Smooth muscle cell (in vitro differentiated cells): ENCODE results near the gene ATP1A1. TPM values are rescaled to one million over a fixed set of nuclear protein-coding genes. Genes with fewer than 3 reads are reported as not detected.

Experiments used
- DNase-seq: peaks from one replicate; lab custom pipeline; 2025; ENCODE audit not compliant: unreplicated experiment; lab: John Stamatoyannopoulos, UW
- H2AFZ ChIP-seq: fragments of 200-600 bp; sonication (generic); 2 replicates; pipeline ENCODE4 v1.6.0; 2016; ENCODE audit warnings: antibody characterized with exemption, low read depth, mild to moderate bottlenecking
- H3F3A ChIP-seq: fragments of 200-600 bp; sonication (generic); 2 replicates; pipeline ENCODE4 v1.6.0; 2017; ENCODE audit warnings: antibody characterized with exemption, low read depth
- H3K27ac ChIP-seq: fragments of 200-600 bp; sonication (generic); 2 replicates; pipeline ENCODE4 v1.5.1; 2016; ENCODE audit warnings: low read depth, mild to moderate bottlenecking
- H3K27me3 ChIP-seq: fragments of 200-600 bp; sonication (generic); 2 replicates; pipeline ENCODE4 v1.6.1; 2016; ENCODE audit warnings: low read depth, mild to moderate bottlenecking
- H3K36me3 ChIP-seq: fragments of 200-600 bp; sonication (generic); 2 replicates; pipeline ENCODE4 v1.5.1; 2016; ENCODE audit warnings: low read depth
- H3K4me1 ChIP-seq: fragments of 200-600 bp; sonication (generic); 2 replicates; pipeline ENCODE4 v1.5.1; 2016; ENCODE audit warnings: low read depth
- H3K4me2 ChIP-seq: fragments of 200-600 bp; sonication (generic); 2 replicates; pipeline ENCODE4 v1.6.0; 2016; ENCODE audit warnings: mild to moderate bottlenecking
- H3K4me3 ChIP-seq: fragments of 200-600 bp; sonication (generic); 2 replicates; pipeline ENCODE4 v1.5.1; 2016; ENCODE audit warnings: mild to moderate bottlenecking
- H3K79me2 ChIP-seq: fragments of 200-600 bp; sonication (generic); 2 replicates; pipeline ENCODE4 v1.6.0; 2016; ENCODE audit warnings: low read depth, mild to moderate bottlenecking
- H3K9ac ChIP-seq: fragments of 200-600 bp; sonication (generic); 2 replicates; pipeline ENCODE4 v1.6.0; 2016; ENCODE audit warnings: low read depth
- H3K9me3 ChIP-seq: fragments of 200-600 bp; sonication (generic); replicated peaks from 2 replicates; pipeline ENCODE4 v1.5.1; 2016; ENCODE audit warnings: low read depth
- H4K20me1 ChIP-seq: fragments of 200-600 bp; sonication (generic); 2 replicates; pipeline ENCODE4 v1.6.0; 2016; ENCODE audit warnings: low read depth
- WGBS: methylation state at CpG from one replicate; pipeline ENCODE4 v1.1.7; 2016; ENCODE audit warnings: low lambda C conversion rate; 5-methylcytosine and 5-hydroxymethylcytosine counted together
- polyA plus RNA-seq: library from polyadenylated mRNA; unstranded; fragments of >200 nt; fragmentation: Nextera tagmentation; extraction: Ambion mirVana; gene quantifications from 2 replicates; pipeline ENCODE4 v1.2.1, GENCODE V29; 2016
- total RNA-seq: library from RNA; depleted of rRNA; stranded (reverse); fragments of >200 nt; gene quantifications from 2 replicates; pipeline ENCODE4 v1.2.3, GENCODE V29; 2014
- TF ChIP-seq, protein P1 (sequence below): fragments of 200-600 bp; sonication (generic); IDR thresholded peaks from 2 replicates; pipeline ENCODE4 v1.5.1; 2017; ENCODE audit warnings: borderline replicate concordance, mild to moderate bottlenecking, antibody characterized with exemption; ENCODE audit not compliant: insufficient read depth, poor library complexity, severe bottlenecking

Gene ATP1A1
- total RNA-seq (93.0 and 104 TPM in 2 replicates), polyA plus RNA-seq (75.7 and 96.1 TPM in 2 replicates)

DNA sequence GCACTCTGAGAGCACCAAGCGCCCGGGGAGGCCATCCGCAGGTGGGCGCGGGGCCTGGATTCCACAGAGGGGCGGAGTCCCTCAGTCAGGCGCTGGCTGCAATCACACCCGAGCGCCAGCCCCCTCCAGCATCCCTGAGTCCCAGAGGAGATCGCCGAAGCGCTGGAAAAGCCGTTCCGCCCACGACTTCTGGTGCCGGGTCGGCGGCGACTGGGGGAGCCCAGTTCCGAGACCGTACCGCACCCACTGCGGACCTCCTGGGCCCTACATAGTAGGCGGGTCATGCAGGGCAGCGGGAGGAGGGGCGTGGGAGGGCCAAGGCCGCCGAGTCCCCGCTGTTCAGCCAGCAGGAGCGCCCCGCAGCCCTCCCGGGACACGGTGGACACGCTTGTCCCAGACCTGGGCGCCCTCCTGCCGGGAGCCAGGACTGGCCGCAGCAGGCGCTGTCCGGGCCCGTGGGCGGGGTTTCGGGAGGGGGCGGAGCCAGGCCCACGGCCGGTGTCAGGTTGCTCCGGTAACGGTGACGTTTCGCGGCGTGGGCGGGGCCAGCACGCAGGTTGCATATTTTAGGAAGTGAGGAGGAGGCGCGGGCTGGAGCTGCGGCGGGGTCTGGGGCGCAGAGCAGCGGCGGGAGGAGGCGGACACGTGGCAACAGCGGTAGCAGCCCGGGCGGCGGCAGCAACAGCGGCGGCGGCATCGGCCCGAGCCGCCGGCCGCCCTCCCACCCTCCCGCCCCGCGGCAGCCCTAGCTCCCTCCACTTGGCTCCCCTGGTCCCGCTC, at the start of gene ATP1A1:
TSS of gene ATP1A1 (plus strand) at position 594 of the 780 bp plus-strand sequence. CDS start 268 bp downstream, outside the sequence.
- Histone ChIP-seq H2AFZ (peak within 1 kb of the TSS; percentile 95), H3K27ac (peak within 1 kb of the TSS; percentile 95), H3F3A (peaks cover 24% of the 10 kb centered on the region), H4K20me1 (peaks cover 40% of the 10 kb centered on the region), H3K4me2 (peak within 1 kb of the TSS; percentile 98), H3K9ac (peak within 1 kb of the TSS; percentile 98), H3K27me3 (no peaks in the 10 kb centered on the region), H3K36me3 (no peaks in the 10 kb centered on the region), H3K79me2 (peaks cover 34% of the 10 kb centered on the region), H3K4me3 (peak within 1 kb of the TSS; percentile 96), H3K4me1 (peaks cover 34% of the 10 kb centered on the region), H3K9me3 (no peaks in the 10 kb centered on the region)
- peak; percentile 91 for DNase-seq
- TF ChIP-seq, protein P1, sequence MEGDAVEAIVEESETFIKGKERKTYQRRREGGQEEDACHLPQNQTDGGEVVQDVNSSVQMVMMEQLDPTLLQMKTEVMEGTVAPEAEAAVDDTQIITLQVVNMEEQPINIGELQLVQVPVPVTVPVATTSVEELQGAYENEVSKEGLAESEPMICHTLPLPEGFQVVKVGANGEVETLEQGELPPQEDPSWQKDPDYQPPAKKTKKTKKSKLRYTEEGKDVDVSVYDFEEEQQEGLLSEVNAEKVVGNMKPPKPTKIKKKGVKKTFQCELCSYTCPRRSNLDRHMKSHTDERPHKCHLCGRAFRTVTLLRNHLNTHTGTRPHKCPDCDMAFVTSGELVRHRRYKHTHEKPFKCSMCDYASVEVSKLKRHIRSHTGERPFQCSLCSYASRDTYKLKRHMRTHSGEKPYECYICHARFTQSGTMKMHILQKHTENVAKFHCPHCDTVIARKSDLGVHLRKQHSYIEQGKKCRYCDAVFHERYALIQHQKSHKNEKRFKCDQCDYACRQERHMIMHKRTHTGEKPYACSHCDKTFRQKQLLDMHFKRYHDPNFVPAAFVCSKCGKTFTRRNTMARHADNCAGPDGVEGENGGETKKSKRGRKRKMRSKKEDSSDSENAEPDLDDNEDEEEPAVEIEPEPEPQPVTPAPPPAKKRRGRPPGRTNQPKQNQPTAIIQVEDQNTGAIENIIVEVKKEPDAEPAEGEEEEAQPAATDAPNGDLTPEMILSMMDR = no peak
- under 1% methylated on average over 53 of the region's 78 CpGs for whole genome bisulfite sequencing

DNA sequence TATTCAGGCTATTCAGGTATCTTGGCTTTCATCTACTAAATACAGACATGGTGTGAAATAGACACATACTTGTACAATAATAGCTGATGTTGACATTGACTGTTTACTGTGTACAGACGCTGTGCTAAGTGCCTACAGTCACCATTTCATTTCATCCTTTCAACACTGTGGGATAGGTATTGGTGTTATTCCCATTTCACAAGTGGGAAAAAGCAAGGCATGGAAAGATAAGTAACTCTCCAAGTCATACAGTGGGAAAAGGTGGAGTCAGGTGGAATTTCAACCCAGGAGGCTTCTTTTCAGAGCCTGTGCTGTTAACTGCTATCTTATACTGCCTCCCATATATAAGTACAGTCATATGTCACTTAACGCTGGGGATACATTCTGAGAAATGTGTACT, 49.6 kb upstream of the ATP1A1 start:
- no peaks in the 10 kb centered on the region for H3K36me3 ChIP-seq
- no peaks in the 10 kb centered on the region for H4K20me1 ChIP-seq
- no peaks in the 10 kb centered on the region for H3K27me3 ChIP-seq
- no peak overlapping the region for H3K4me2 ChIP-seq
- no peaks in the 10 kb centered on the region for H3K79me2 ChIP-seq
- 80% methylated on average over 2 of the region's 2 CpGs for WGBS
- no peak overlapping the region for H3K27ac ChIP-seq
- DNase-seq = no peak
- no peak overlapping the region for H3K4me3 ChIP-seq
- no peaks in the 10 kb centered on the region for H3K9me3 ChIP-seq
- no peak overlapping the region for H3K9ac ChIP-seq
- no peak overlapping the region for H2AFZ ChIP-seq
- TF ChIP-seq, protein P1 = no peak
- no peaks in the 10 kb centered on the region for H3K4me1 ChIP-seq
- H3F3A ChIP-seq = no peaks in the 10 kb centered on the region

DNA sequence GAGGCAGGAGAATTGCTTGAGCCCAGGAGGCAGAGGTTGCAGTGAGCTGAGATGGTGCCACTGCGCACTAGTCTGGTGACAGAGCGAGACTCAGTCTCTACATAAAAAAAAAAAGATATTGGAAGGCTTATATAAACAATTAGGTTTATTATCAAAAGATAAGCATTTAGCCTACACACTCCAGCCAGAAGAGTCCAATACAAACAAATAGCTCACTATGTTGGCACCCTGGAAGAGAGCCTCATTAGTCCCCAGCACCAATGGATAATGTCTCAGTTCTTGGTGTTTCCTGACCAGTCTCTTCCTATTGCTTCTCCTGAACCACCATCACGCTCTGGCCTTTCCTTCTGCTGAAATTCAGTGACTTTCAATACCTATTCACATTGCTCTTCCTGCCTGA, 48.6 kb upstream of the ATP1A1 start:
- H3K36me3 ChIP-seq = no peaks in the 10 kb centered on the region
- H3K27ac ChIP-seq = no peak overlapping the region
- H3K79me2 ChIP-seq = no peaks in the 10 kb centered on the region
- no peaks in the 10 kb centered on the region for H3F3A ChIP-seq
- WGBS = 93% methylated on average over 3 of the region's 3 CpGs
- no peak overlapping the region for H3K9ac ChIP-seq
- no peak for DNase-seq
- no peaks in the 10 kb centered on the region for H4K20me1 ChIP-seq
- no peaks in the 10 kb centered on the region for H3K27me3 ChIP-seq
- no peaks in the 10 kb centered on the region for H3K4me1 ChIP-seq
- no peak overlapping the region for H3K4me3 ChIP-seq
- no peak overlapping the region for H3K4me2 ChIP-seq
- H3K9me3 ChIP-seq = no peaks in the 10 kb centered on the region
- H2AFZ ChIP-seq = no peak overlapping the region
- TF ChIP-seq, protein P1 = no peak
